Measurements from ENCODE around the gene FAM131C.

DNA sequence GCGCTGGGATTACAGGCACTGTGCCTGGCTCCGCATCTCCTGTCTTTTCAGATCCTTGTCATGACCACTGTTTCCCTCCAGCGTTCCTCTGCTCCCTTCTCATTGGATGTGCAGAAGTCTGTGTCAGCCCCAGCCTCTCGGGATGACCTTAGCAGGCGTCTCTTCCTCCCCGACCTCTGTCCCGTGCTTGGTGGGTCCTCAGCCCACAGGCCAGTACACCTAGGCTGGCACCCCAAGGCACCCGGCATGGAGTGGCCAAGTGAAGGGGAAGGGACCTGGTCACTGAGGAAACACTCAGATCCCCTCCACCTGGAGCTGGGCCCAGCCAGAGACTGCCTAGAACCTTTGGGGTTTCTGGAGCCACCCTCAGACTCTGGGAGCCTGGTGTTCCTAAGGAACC lies 32.3 kb downstream of the FAM131C start:
- TF ChIP-seq, protein P1, sequence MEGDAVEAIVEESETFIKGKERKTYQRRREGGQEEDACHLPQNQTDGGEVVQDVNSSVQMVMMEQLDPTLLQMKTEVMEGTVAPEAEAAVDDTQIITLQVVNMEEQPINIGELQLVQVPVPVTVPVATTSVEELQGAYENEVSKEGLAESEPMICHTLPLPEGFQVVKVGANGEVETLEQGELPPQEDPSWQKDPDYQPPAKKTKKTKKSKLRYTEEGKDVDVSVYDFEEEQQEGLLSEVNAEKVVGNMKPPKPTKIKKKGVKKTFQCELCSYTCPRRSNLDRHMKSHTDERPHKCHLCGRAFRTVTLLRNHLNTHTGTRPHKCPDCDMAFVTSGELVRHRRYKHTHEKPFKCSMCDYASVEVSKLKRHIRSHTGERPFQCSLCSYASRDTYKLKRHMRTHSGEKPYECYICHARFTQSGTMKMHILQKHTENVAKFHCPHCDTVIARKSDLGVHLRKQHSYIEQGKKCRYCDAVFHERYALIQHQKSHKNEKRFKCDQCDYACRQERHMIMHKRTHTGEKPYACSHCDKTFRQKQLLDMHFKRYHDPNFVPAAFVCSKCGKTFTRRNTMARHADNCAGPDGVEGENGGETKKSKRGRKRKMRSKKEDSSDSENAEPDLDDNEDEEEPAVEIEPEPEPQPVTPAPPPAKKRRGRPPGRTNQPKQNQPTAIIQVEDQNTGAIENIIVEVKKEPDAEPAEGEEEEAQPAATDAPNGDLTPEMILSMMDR (IDR thresholded peaks at IDR 0.05): no peak
- TF ChIP-seq POLR2A (IDR thresholded peaks at IDR 0.05): no peak
